Fibroblast of pulmonary artery (primary cell): Measurements from ENCODE around the gene ENPP3.

Experiments
- DNase-seq: peaks from one replicate; pipeline ENCODE4 v3.0.0-alpha.2; 2010; ENCODE audit warnings: low read depth
- H3K4me3 ChIP-seq: replicated peaks from 2 replicates; pipeline ENCODE4 v1.5.1; 2011; ENCODE audit warnings: low read depth, mild to moderate bottlenecking, control low read depth, low read length, moderate library complexity
- CTCF ChIP-seq: IDR thresholded peaks from 2 replicates; pipeline ENCODE4 v1.5.1; 2011; ENCODE audit warnings: mild to moderate bottlenecking, control low read depth, low read length, inconsistent platforms; ENCODE audit errors: missing control alignments

The ENPP3 gene

GRCh38 chr6:131780600-131780999, 143.5 kb downstream of the ENPP3 start:
- no peak for TF ChIP-seq CTCF
- H3K4me3 ChIP-seq = no peak overlapping the region
- DNase-seq = no peak

- TF ChIP-seq CTCF = no peak
- H3K4me3 ChIP-seq = no peak overlapping the region
- no peak for DNase-seq
Measured at GRCh38 chr6:131781687-131782086, 144.6 kb downstream of the ENPP3 start.

DNA sequence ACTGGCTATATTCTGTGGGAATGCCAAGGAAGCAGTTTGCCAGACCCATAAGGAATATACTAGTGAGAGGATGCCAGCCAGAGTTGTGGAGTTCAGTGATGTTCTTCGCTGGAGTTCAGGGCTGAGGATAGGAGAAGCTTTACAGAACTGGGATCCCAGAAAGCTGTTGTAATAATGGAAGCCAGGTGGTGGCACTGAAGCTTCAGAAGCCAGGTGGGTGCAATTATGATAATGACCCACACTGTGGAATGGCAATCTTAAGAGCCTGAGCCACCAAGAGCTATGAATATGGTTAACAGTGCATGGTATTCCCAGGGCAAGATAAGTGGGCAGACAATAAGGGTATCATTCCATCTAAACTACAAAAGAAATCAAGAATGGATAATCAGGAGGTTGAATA, 145.7 kb downstream of the ENPP3 start:
- TF ChIP-seq CTCF = no peak
- no peak for DNase-seq
- H3K4me3 ChIP-seq = no peak overlapping the region

- DNase-seq = no peak
- H3K4me3 ChIP-seq = no peak overlapping the region
- TF ChIP-seq CTCF = no peak
Measured at GRCh38 chr6:131784561-131784960, 147.5 kb downstream of the ENPP3 start.

- no peak for DNase-seq
- no peak for TF ChIP-seq CTCF
- H3K4me3 ChIP-seq = no peak overlapping the region
Measured at GRCh38 chr6:131787079-131787478, 150.0 kb downstream of the ENPP3 start.

GRCh38 chr6:131787766-131788712, 150.9 kb downstream of the ENPP3 start:
- no peak overlapping the region for H3K4me3 ChIP-seq
- DNase-seq = no peak
- no peak for TF ChIP-seq CTCF

- no peak for TF ChIP-seq CTCF
- no peak overlapping the region for H3K4me3 ChIP-seq
- no peak for DNase-seq
Measured at GRCh38 chr6:131789219-131789618, 152.1 kb downstream of the ENPP3 start.
